NCI-H524 treated with DMSO at 0.1 percent for 48 hours (cell line): ENCODE data around the gene COL6A2.
"Not testable (repeated sequence)": the region's sequence is repeated elsewhere in the genome, so short reads cannot be mapped to it uniquely, and the experiment has no call there.

Experiments
- DNase-seq: peaks from one replicate; lab custom pipeline; 2025; lab: John Stamatoyannopoulos, UW

The COL6A2 gene

DNA sequence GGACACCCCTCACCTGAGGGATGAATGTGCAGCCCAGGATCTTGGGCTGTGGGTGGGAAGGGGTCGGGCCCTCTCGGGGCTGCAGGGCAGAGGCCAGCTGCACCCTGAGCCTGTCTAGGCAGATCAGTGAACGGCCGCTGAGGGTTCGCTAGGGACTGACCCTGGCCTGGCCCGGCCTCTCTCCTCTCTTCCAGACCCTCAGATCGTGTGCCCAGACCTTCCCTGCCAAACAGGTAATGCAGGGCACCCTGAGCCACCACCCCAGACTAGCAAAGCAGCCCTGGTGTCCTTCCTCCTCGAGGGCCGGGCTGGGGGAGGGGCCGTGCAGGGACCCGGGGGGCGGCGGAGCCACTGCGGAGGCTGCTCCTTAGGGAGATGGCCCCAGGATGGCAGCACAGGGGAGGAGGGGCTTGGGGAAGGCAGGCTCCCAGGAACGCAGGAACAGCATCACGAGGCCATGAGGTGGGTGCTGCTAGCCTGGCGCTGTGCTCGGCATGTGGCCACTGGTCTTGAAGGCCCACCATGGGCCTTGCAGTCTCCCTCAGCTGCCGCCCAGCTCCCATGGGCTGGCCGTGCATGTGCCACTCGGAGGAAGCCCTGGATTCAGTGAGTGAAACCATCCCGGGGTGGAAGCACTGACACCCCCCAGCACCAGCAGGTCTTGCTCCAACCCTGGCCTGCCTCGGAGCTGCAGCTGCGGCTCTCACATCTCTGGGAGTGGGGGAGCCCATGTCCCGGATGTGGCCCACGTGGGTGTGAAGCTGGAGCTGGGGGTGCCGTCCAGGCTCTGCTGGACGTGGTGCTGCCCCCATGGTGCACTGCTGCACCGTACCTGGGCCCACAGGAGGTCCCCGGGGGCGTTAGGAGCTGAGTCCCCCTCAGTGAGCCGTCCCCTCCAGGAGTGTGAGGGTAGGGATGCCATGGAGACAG is 28.7 kb downstream of the COL6A2 start:
- no peak for DNase-seq

- DNase-seq = no peak
Measured at GRCh38 chr21:46127239-46128105, 29.6 kb downstream of the COL6A2 start.

GRCh38 chr21:46128106-46128932 is 30.4 kb downstream of the COL6A2 start:
- no peak for DNase-seq

- DNase-seq = no peak
Measured at GRCh38 chr21:46128933-46129571, 31.1 kb downstream of the COL6A2 start.

GRCh38 chr21:46129846-46130651 is 32.1 kb downstream of the COL6A2 start:
- DNase-seq = no peak

DNA sequence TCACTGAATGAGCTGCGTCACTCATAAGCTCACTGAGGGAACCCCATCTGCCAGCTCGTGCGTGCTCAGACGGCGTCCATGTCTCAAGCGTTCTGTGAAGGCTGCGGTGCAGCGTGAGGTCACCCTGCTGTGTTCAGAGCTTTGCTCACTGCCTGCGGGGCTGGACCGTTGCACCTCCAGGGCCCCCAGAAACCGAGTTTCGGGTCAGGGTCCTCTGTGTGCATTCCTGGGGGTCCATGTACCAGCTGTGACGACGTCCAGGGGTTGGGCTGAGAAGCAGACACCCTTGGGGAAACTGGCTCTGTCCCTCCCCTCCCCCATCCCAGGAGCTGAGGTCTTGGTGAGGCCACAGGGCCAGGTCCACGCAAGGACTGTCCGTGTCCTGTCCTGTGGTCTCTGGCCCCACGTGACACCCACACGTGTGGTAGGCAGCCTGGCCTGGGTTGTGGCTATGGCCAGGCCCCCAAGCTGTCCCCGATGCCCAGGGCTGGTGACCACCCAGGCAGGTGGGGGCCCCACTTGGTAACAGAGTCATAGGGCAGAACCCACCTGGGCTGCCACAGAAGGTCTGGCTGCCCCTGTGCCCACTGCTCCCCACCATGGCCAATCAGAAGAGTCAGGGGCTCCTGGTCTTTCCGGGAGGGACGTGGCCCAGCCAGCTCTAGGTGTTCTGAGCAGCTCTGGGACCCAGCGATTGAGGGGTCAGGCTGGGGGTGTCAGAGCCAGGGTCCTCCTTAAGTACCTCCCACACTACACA is 33.1 kb downstream of the COL6A2 start:
- DNase-seq = no peak

DNA sequence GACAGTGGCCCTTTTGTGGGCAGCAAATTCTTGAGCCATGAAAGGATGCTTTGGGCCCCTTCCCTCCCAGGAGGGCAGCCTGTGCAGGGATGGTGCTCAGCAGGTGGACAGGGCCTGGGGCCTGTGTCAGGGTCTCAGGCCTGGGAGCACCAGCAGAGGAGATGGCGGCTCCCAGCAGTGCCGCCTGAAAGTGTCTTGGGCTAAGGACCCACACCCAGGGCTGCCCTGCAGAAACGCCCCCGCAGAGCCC is 33.6 kb downstream of the COL6A2 start:
- DNase-seq = no peak

- DNase-seq = no peak
Measured at GRCh38 chr21:46131838-46132651, 34.1 kb downstream of the COL6A2 start.

DNA sequence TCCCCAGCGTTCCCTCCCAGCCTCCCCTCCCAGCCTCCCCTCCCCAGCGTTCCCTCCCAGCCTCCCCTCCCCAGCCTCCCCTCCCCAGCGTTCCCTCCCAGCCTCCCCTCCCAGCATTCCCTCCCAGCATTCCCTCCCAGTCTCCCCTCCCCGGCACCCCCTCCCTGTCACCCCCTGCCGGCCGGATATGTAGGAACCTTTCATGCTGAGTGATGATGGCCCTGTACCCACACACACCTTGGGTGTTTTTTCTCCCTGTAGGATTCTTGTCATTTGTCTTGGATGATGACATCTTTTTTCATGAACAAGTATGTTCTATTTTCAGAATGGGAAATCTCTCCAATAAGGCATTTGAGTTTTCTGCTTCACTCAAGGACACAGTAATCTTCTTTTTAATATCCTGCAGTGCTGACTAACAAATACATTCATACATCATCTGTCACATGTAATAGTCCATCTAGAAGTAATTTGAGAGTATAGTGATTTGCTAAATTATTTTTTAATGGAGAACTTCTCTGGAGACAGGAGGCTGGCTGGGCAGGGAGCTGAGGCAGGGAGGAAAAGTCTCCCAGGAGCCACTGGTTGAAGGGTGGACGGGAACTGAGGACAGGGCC is 38.0 kb downstream of the COL6A2 start:
- DNase-seq = no peak

GRCh38 chr21:46136739-46137349 is 38.9 kb downstream of the COL6A2 start:
- DNase-seq = no peak

DNA sequence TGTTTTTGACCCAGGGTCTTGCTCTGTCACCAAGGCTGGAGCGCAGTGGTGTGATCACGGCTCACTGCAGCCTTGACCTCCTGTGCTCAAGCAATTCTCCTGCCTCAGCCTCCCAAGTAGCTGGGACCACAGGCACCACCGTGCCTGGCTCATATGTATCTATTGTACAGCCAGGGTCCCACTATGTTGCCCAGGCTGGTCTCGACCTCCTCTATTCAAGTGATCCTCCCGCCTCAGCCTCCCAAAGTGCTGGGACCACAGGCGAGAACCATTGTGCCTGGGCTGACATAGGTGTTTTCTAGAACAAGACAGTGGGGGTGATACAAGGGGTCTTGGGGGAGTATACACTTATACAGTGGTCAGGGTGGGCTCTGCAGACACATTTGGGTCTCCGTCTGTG is 40.0 kb downstream of the COL6A2 start:
- DNase-seq = no peak

DNA sequence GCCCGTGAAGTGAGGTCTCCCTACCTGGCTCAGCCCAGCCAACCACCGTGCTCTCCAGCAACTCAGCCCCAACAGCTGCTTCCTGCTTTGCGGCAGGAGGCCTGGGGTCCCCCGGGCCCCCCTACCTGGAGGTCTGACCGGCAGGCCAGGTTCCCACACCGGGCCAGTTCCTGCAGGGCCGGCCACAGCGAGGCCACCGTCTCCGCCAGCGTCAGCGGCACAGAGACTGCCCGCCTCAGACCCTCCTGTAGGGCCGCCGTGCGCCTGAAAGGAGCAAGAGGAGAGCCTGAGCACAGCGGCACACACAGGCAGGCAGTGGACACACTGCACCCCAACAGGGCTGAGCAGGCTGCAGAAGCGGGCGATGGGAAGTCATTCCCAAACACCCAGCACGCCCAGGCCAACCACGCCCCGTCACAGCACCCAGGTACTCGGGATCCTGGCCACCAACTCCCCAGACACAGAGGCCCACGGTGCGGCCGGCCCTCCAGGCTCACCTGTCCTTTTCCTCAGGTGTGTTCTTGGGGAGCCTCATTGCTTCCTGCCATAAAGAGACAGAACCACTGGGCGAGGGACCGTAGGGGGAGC is 40.6 kb downstream of the COL6A2 start:
- no peak for DNase-seq

DNA sequence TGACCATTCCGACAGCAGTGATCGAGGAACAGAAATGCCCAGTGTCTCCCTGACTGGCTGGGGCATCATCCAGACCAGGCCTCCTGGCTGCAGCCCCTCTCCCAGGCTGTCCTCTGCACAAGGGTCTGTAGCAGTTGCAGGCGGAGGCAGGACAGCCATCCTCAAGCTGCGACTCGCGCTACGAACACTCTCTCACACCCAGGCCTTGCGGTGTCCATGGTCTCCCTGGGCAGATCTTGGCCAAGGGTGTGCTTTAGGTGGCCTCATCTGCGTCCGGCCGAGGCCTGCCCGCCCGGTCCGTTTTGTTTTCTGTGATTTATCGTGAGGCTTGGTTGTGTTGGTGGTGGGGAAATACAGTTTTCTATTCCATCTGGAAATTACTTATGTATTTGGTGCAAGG is 41.8 kb downstream of the COL6A2 start:
- DNase-seq = no peak

DNA sequence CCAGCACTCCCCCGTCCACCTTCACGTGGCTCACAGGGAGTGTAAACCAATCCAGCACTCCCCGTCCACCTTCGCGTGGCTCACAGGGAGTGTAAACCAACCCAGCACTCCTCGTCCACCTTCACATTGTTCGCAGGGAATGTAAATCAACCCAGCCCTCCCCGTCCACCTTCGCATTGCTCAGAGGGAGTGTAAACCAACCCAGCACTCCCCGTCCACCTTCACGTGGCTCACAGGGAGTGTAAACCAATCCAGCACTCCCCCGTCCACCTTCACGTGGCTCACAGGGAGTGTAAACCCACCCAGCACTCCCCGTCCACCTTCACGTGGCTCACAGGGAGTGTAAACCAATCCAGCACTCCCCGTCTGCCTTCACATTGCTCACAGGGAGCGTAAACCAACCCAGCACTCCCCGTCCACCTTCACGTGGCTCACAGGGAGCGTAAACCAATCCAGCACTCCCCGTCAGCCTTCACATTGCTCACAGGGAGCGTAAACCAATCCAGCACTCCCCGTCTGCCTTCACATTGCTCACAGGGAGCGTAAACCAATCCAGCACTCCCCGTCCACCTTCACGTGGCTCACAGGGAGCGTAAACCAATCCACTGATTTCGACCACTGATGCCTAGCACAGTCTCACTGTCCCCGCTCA is 42.6 kb downstream of the COL6A2 start:
- not testable (repeated sequence) for DNase-seq

GRCh38 chr21:46141767-46142581 is 44.1 kb downstream of the COL6A2 start:
- DNase-seq = no peak

DNA sequence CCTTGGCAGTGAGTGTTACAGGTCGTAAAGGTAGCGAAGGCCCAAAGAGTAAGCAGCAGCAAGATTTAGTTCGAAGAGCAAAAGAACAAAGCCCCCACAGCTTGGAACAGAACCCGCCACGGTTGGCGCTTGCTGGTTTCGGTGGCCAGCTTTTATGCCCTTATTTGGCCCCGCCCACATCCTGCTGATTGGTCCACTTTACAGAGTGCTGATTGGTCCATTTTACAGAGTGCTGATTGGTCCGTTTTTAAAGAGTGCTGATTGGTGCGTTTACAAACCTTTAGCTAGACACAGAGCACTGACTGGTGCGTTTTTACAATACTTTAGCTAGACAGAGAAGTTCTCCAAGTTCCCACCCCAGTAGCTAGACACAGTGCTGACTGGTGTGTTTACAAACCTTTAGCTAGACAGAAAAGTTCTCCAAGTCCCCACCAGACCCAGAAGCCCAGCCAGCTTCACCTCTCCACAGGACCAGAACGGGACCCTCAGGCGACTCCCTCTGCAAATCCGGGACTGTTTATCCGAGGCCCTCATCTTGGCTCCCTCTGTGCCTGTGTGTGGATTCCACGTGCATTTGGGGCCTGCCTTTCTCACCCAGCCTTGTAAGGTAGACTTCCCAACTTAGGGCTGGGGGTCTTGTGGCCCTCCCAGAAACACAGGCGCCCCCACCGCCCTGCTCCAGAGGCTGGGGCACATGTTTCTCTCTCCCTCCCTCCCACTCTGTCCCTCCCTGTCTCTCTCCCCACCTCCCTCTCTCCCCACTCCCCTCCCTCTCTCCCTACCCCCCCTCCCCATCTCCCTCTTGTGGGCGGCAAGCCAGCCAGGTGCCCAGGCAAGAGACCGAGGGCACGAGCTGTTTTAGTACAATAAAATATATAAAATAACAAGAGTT is 44.9 kb downstream of the COL6A2 start:
- DNase-seq = no peak
